HG02884 (cell line): ENCODE results near the gene CTNS.

Experiments
- ATAC-seq: cut with Tn5 transposase; IDR thresholded peaks from one replicate; pipeline ENCODE4 v1.9.1; 2021; ENCODE audit warnings: mild to moderate bottlenecking, moderate library complexity; ENCODE audit not compliant: unreplicated experiment

CTNS gene

DNA sequence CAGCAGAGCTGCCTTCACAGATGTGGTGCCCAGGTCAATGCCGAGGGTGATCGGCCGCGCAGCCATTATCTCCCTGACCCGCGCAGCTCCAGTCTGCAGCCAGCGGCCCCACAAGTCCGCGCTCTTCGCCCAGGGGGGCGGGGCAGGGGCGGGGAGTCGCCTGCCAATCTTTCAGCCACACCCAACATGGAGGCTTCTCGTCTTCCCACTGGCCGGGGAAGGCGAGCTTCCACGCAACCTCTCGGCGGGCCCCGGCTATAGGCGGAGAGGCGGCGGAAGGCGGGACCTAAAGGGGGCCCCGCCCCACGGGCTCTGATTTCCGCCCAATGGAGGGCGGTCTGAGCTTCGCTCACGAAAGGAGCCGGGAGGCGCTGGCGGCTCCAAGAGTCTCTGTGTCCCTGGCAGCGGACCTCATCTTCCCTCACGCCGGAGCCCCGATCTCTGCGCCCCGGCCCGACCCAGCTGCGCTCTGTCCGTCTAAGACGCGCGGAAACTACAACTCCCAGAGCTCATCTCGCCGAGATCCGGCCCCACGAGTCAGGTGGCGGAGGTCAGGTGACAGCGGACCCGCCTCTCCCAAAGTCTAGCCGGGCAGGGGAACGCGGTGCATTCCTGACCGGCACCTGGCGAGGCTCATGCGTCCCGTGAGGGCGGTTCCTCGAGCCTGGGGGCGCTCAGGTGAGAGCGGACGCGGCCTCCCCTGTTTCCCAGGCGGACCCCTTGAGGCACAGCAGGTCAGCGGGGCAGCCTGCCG is at the start of gene CTNS, which contains the start of gene SHPK:
Gene CTNS, plus strand, starts transcription at position 607 of the 754 bp plus-strand sequence. CDS start 3,447 bp downstream, outside the sequence.
Gene SHPK, minus strand, starts transcription at position 97 of the 754 bp plus-strand sequence. Its CDS starts 31 bp downstream, at position 66.
- ATAC-seq = peak; percentile 88

DNA sequence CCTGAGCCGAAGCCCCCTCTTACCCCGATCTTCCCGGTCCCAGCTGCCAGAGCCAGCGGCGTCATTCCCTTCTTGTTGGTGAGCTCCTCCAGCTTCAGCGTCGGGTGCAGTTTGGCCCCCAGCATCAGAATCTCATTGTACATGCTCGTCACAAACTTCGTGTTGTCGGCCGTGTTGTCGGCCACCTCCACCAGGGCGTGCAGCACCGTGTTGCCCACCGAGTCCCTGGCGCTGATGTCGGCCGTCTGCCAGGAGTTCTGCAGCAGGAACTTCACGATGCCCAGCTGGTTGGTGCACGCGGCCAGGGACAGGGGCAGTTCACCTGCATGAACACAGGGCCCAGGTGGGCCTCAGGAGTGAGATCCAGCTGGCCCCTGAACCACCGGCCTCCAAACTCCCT is 46.8 kb upstream of the CTNS start:
- no peak for ATAC-seq

DNA sequence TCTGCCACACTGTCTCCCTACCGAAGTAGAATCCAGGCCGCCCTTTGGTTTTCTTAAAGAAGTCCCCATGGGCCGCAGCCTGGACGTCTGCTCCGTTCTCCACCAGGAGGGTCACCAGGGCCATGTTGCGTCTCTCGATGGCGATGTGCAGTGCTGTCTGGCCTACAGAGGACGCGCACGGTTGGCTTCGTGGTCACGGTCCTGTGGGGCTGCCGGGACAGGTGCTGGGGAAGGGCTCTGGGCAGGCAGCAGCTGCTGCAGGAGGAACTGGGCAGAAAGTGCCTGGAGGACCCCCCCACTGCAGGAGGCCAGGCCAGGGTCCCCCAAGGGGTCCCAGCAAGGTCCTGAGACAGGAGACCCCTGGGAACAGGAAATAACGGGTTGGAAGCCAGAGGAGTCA is 46.3 kb upstream of the CTNS start:
- no peak for ATAC-seq

DNA sequence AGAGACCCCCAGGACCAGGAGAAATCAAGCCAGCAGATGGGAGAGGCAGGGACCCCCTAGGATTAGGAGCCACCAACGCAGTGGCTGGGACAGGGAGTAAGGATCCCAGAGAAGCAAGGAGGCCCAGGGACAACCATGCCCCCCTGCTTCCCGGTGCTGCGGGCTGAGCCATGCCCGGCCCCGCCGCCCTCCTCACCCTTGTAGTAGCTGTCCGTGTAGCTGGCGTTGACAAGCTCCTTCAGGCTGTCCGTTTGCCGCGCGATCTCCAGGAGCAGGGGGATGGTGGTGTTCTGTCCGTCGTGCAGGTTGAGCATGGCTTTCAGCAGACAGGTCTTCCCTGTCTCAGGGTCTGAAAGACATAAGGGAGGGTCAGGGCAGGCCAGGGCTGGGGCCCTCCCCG is 45.8 kb upstream of the CTNS start:
- no peak for ATAC-seq

DNA sequence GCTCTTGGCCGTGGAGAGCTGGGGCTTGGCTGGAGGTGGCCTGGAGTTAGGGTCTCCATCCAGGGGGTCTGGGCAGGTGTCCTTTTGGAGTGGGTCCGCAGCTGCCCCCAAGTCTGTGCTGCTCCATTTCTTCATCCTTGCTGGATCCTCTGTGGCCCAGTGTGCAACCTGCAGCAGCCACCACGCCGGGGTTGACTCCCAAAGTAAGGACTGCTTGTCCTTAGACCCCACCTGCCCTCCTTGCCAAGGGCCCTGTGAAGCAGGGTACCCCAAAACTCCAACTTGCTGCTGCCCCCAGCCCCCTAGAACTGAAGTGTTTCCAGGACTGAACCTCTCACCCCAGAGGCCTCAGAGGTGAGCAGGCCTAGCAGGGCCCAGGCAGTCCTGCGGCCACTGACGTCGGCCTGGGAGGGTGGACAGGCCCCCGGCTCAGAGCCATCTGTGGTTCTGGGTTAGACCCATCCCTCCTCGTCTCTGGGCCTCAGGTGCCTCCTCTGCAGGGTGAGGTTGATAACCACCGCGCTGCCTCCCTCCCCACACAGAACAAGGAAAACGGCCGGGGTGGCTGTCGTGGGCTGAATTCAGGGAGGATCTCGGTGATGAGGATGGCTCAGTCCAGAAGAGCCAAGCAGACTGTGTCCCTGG is 44.2 kb upstream of the CTNS start:
- no peak for ATAC-seq

DNA sequence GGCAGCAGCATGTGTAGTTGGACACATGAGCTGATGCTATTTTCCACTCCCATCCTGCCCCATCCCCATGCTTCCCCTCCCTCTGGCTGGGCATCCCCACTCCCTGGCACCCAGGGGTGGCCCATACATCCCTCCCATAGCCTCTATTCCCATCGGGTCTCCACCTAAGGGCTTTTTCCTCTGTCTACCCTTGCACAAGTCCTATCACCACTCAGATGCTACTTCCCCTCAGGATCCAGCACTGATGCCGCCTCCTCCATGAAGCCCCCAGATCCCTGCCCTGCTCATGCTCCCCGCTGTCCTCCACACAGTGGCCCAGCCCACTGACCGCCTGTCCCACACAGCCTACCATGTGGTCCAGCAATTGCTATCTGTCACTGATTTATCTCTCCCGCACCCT is 43.2 kb upstream of the CTNS start:
- no peak for ATAC-seq

DNA sequence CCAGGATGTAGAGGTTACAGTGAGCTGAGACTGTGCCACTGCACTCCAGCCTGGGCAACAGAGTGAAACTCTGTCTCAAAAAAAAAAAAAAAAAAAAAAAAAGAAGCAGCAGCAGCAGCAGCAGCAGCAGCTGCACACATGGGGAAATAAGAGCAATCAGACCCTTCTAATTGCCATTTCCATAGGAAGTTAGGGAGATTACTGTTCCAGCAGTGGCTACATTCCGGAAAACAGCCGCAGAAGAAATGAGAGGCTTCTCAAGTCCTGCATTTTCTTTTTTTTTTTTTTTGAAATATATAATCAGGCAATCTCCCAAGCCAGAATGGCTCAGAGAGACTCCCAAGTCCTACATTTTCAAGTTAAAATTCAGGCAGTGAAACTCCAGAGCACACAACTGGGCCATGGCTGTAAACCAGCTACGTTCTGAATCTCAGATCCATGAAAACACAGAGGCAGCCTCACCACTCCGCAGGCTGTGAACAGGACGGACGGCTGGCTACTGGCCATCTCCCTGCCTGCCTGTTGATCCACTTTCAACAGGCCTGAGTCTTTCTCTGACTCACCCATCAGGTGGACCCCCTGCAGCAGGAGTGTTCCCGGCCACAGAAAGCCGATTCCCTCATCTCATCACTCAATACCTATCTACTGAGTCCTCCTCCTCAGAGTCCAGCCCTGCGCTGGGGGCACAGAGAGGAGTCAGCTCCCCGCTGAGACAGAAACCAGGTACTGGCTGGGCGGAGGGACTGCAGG is 42.3 kb upstream of the CTNS start:
- ATAC-seq = no peak

DNA sequence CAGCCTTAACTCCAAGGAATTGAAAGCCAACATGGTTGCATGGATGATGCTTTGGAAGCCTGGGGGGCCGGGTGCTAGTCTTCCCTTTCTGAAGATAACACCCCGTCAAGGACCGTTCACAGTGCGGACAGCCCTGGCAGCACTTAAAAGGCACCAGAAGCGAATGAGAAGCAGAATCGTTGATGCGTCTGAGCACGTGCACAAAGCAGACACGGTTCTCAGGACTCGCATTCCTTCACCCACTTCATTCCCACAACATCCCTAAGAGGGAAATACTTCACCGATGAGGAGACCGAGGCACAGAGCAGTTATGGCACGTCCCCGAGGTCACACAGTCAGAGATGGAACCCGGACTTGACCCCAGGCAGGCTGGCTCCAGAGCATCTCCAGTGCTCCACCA is 41.6 kb upstream of the CTNS start:
- ATAC-seq = no peak

DNA sequence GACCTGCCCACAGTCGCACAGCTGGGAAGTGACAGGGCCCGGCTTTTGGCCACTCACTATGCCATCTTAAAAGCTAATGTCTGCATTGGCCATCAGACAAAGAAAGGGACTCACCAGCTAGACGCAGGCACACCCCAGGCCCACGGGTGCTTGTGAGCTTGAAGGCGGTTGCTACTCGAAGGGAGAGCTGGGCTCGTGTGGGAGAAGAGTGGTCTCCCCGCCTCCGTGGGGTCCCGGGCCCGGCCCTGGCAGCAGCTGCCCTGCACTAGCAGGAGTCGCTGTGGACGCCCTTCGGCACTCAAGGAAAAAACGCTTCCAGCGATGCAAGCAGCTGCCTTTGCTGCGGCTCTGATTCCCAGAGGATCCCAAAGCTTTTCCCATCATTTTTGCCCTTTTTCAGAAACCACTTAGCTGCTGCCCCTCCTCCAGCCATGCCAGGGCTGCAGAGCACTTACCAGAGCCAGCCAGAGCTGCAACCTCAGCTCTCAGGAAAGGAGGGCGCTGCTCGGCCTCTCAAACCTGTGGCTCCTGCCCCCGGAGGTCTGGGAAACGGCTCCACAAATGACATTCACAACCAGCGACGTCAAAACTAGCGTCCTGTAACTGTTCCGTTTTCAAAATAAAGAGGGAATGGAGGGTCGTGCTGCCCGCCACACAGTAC is 39.6 kb upstream of the CTNS start:
- no peak for ATAC-seq

DNA sequence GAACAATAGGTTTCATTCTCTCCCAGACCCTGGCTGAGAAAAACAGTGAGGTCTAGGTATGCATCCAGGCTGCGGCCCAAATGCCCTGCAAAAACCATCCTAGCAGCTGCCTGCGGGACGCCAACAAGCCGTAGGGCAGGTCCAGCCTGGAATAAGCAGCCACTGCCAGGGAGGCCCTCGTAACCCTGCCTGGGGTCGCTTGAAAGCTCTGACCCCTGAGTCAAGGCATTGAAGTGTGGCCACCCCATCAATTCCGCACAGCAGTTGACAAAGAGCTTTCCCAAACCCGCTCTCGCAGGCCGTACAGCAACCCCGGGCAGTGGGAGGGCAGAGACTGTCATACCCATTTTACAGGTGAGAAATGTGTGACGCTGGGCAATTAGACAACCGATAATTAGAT is 38.5 kb upstream of the CTNS start:
- no peak for ATAC-seq

DNA sequence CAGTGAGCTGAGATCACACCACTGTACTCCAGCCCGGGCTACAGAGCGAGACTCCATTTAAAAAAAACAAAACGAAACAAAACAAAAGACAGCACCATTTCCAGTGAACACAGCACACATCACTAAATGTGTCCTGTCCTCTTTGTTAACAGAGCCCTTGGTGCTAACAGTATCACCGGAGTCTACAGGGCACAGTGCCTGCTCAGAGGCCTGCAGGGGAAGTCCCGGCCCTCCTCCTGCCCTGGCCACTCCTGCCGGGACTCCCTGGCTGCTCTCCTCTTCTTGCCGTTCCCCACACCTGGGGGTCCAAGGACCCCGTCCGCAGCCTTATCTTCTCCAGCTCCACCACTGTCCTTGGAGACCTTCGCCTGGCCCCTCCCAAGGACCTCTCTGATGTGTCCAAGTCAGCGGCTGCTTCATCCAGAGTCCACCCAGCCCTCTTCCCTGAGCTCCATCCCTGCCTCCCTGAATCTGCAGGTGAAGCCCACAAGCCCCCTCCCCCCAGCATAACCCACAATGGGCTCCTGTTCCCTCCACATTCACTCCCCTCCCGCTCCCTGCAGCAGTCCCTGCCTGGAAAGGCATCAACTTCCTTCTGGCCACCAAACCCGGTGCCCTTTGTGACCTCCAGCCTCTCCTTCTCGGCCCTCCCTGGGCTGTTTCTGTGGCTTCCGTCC is 35.9 kb upstream of the CTNS start:
- ATAC-seq = no peak

DNA sequence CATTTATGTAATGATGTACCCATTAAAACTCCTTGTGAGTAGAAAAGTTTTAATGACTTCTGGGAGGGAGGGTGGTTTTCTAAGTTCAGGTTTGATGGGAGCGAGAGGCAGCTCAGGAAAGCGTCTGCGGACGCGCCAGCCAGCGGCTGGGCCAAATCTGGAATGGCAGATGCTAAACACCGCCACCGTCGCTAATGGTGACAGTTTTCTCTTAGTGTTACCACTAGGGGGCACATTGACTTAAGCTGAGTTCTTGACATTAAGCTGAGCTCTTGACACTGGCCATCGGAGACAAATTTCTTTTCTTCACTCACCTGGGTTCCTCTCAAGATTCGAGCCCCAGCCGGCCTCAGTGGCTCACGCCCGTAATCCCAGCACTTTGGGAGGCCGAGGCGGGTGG is 34.1 kb upstream of the CTNS start:
- no peak for ATAC-seq

DNA sequence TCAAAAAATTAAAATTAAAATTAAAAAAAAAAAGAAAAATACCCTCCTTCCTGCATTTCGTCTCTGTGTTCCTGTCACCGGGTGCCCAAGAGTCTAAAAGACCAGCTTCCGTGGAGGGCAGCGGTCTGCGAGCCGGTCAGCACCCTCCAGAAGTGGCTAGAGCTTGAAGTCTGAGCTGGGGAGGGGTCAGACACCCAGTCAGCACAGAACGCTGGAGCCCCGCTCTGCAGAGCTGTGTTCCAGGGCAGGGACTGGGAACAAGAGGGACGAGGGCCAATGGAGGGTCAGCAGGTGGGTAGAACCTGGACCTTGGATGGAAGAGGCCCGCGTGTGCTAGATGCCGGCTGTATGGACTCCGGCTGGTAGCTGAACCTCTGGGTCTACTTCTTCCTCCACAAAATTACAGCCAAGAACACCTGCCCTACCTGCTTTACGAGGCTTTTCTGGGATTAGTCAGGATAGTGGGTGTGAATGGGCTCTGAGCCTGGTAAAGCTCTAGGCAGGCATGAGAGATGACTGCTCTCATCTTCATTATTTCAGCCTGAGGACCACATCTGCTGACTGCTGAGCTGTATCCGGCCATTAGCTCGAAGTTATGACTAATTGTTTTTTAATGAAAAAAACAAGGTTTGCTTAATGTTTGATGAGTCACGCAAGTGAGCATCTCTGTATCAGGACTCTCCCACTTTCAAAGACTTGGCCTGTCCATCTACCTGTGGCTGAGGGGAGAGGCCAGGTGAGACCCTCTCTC is 33.3 kb upstream of the CTNS start:
- no peak for ATAC-seq

DNA sequence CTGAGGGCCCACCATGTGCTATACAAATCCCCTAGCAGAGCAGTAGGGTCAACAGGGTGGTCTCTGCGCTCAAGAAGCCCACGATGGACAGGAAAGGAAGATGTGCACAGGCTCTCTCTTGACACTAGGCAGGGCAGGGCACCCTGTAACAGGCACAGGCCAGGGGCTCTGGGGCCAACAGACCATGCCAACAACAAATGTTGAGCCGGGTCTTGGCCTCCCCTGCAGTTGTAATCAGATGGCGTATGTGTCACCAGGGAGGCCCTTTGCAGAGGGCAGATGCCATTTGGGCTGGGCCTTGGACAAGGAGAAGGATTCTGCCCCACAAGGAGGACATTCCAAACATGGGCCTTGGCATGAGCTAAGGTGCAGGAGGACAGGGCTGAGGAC is 32.7 kb upstream of the CTNS start:
- no peak for ATAC-seq

DNA sequence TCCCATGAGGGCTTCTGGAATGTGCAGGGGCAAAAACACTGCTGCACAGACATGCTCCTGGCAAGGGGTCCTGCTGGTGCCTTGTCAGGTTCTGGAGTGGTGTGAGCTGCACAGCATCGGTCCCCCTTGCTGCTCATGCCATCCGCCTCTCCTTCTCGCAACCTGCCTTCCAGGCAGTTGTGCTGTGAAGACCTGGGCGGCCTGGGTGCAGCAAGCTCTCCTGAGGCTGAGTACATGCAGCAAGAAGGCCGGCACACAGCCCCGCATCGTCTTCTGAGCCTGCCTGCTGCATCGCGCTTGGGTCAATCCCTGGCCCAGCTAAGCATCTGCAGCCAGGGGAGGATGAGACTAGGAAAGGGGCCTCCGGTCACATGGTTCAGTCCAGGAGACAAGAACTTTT is 26.9 kb upstream of the CTNS start:
- ATAC-seq = no peak

DNA sequence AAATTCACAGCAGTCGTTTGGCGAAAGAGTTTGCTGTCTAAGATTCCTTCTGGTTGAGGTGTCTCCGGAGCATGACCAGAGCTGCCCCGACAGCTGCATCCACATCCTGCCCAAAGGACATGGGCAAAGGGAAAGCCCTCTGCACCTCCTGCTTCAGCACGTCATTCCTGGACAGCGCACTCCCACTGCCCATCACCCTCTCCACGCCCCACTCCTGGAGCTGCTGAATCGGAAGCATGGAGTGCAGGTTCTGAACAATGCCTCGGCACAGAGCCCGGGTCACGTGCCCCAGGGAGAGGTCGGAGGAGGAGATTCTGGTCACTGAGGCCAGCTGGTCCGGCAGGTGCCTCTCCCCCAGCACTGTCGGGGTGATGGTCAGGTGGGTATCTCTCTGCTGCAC is 26.0 kb upstream of the CTNS start:
- ATAC-seq = no peak

DNA sequence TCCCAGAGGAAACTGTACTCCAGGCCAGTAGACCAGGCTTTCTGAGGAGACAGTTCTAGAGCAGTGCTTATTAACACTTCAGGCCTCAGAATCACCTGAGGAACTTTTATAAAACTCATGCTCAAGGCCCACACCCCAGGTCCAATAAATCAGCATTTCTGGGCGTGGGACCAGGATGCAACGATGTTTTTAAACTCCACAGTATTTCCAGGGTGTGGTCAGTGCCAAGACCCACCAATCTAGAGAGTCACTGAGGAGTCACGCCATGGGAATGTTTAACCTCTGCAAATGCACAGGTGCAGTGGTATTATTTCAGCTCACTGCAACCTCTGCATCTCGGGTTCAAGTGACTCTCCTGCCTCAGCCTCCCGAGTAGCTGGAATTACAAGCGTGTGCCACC is 23.4 kb upstream of the CTNS start:
- no peak for ATAC-seq

DNA sequence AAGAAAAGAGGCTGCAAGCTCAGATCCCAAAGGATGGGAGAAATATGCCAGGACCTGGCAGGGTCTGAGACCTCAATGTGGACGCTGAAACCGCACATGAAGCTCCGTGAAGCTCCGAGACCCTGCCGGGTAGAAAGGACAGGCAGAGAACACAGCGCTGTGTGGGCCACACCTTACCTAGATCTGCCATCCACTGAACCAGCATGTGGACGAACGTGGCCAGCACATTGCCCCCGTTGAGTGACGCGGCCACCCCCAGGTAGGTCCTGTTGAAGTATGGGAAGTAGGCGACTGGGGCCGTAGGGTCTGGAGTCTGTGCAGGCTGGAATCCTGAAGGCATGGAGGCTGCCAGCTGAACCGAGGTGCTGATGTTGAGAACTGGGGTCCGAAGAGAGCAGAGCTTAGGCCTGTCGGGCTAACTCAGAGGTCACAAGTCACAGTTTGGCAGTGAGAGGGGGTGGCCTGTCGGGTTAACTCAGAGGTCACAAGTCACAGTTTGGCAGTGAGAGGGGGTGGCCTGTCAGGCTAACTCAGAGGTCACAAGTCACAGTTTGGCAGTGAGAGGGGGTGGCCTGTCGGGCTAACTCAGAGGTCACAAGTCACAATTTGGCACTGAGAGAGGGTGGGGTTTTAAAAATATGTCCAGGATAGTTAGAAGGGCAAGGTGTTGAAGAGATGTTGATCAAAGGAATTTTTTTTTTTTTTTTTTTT is 21.2 kb upstream of the CTNS start:
- no peak for ATAC-seq

DNA sequence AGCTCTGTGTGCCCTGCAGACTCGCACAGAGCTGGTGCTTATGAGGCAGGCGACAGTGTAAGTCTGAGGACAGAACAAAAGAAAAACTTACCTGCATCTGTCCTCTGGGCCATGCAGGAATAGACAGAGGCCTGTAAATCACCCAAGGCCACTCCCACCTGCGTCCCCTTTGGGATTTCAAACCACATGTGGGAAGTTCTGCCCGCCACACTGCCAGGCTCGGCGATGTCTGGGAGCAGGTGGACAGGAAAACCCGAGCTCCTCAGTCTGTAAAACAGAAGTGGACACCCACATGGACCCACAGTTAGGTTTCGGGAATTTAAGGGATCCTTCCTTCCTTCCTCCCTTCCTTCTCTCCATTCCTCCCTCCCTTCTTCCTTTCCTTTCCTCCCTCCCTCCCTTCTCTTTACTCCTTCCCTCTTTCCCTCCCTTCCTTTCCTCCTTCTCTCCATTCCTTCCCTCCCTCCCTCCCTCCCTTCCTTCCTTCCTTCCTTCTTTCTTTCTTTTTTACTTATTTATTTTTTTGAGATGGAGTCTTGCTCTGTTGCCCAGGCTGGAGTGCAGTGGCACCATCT is 15.3 kb upstream of the CTNS start:
- ATAC-seq = no peak
